HG03439 (cell line): ENCODE data around the gene PPP1R16B.

Experiments used
- ATAC-seq: cut with Tn5 transposase; IDR thresholded peaks from one replicate; pipeline ENCODE4 v1.9.1; 2021; ENCODE audit warnings: mild to moderate bottlenecking, moderate library complexity; ENCODE audit not compliant: unreplicated experiment

Gene PPP1R16B

GRCh38 chr20:38825571-38825900 lies 20.0 kb downstream of the PPP1R16B start:
- ATAC-seq = no peak

GRCh38 chr20:38825901-38826625 lies 20.6 kb downstream of the PPP1R16B start:
- no peak for ATAC-seq

- no peak for ATAC-seq
Observed at GRCh38 chr20:38827770-38828281, 22.3 kb downstream of the PPP1R16B start.

GRCh38 chr20:38828514-38829295 lies 23.2 kb downstream of the PPP1R16B start:
- ATAC-seq = no peak

GRCh38 chr20:38829296-38829875 lies 23.9 kb downstream of the PPP1R16B start:
- no peak for ATAC-seq

- ATAC-seq = no peak
Observed at GRCh38 chr20:38830356-38830755, 24.9 kb downstream of the PPP1R16B start.

- no peak for ATAC-seq
Observed at GRCh38 chr20:38831049-38831691, 25.7 kb downstream of the PPP1R16B start.

- ATAC-seq = no peak
Observed at GRCh38 chr20:38831995-38832620, 26.6 kb downstream of the PPP1R16B start.

- ATAC-seq = no peak
Observed at GRCh38 chr20:38833154-38833856, 27.8 kb downstream of the PPP1R16B start.

GRCh38 chr20:38833857-38834164 lies 28.3 kb downstream of the PPP1R16B start:
- ATAC-seq = no peak

GRCh38 chr20:38834868-38835267 lies 29.4 kb downstream of the PPP1R16B start:
- no peak for ATAC-seq

- no peak for ATAC-seq
Observed at GRCh38 chr20:38835792-38836191, 30.3 kb downstream of the PPP1R16B start.

GRCh38 chr20:38836991-38837390 lies 31.5 kb downstream of the PPP1R16B start:
- no peak for ATAC-seq

- no peak for ATAC-seq
Observed at GRCh38 chr20:38838326-38838725, 32.8 kb downstream of the PPP1R16B start.

GRCh38 chr20:38839563-38839962 lies 34.1 kb downstream of the PPP1R16B start:
- no peak for ATAC-seq

- no peak for ATAC-seq
Observed at GRCh38 chr20:38840053-38840893, 34.8 kb downstream of the PPP1R16B start.

- ATAC-seq = no peak
Observed at GRCh38 chr20:38840894-38841470, 35.5 kb downstream of the PPP1R16B start.

- no peak for ATAC-seq
Observed at GRCh38 chr20:38841570-38841969, 36.1 kb downstream of the PPP1R16B start.

GRCh38 chr20:38842026-38842425 lies 36.5 kb downstream of the PPP1R16B start:
- peak; percentile 28 for ATAC-seq
